Measurements from ENCODE around the gene PPP1R11.
"Not testable (repeated sequence)": the region's sequence is repeated elsewhere in the genome, so short reads cannot be mapped to it uniquely, and the experiment has no call there.

Gene PPP1R11, protein sequence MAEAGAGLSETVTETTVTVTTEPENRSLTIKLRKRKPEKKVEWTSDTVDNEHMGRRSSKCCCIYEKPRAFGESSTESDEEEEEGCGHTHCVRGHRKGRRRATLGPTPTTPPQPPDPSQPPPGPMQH

DNA sequence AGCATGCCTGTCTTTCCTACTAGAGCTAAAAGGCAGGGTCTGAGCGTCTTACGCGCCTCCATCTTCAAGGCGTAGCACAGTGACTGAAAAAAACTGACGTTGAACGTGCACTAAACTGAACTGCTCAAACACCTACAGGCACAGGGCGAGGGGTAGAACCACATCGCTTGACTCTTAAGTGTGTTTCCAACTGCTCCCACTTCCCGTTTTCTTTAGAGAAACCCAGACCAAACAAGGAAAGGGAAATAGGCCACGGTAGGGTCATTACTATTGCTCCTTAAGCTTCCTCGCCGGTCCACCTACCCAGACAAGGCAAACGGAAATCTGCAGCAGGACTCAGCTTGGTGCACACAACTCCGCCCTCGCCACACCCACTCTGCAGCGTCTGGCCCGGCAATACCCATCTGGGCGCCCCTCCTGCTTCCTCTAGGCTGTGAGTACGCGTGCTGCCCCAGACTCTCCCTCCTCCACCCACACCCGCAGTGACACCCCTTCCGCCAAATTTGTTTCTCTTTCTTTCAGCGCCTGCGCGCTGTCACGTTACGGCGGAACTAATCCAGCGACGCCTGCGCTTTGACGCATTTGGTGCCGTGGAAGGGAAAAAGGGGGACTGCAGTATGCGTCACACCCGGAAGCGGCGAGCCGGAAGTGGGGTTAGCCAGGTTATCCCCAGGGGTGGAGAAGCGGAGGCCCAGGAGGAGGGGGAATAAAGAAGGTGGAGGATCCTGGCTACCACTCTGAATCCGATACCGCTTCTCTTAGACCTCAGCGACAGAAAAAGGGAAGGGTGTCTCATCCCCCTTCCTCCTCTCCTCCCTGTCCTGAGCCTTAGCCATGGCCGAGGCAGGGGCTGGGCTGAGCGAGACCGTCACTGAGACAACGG, at the start of gene PPP1R11:
PPP1R11 (plus strand) TSS at position 622 of the 883 bp plus-strand sequence; CDS start at position 835, 213 bp downstream.
- peak; percentile 99 for DNase-seq (ENCODE audit: low read depth)
- peak within 1 kb of the TSS; percentile 75 for H3K4me3 ChIP-seq (ENCODE audit: low read depth, low read length)
- TF ChIP-seq, protein P1, sequence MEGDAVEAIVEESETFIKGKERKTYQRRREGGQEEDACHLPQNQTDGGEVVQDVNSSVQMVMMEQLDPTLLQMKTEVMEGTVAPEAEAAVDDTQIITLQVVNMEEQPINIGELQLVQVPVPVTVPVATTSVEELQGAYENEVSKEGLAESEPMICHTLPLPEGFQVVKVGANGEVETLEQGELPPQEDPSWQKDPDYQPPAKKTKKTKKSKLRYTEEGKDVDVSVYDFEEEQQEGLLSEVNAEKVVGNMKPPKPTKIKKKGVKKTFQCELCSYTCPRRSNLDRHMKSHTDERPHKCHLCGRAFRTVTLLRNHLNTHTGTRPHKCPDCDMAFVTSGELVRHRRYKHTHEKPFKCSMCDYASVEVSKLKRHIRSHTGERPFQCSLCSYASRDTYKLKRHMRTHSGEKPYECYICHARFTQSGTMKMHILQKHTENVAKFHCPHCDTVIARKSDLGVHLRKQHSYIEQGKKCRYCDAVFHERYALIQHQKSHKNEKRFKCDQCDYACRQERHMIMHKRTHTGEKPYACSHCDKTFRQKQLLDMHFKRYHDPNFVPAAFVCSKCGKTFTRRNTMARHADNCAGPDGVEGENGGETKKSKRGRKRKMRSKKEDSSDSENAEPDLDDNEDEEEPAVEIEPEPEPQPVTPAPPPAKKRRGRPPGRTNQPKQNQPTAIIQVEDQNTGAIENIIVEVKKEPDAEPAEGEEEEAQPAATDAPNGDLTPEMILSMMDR (IDR thresholded peaks at IDR 0.05; ENCODE audit: insufficient read depth, low read depth, low read length, missing control alignments): no peak

DNA sequence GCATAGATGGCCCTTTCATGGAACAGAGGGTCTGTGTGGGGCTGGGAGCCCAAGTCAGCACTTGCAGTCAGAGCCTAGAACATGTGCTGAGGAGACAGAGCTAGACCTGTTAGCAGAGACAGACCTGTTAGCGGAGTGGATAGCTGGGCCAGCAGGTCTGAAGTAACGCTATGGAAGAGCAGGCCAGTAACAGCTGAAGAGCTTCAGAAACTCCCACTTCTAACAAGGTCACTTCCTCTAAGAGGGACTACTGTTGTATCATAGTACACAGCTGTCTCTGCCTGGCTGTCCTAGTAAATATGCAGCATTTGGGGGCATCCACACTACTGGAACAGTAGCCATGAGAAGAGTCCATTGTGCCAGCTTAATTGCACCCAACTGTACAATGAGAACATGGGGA, 47.2 kb upstream of the PPP1R11 start:
- DNase-seq (ENCODE audit: low read depth): no peak
- TF ChIP-seq, protein P1 (IDR thresholded peaks at IDR 0.05; ENCODE audit: insufficient read depth, low read depth, low read length, missing control alignments): no peak
- H3K4me3 ChIP-seq (ENCODE audit: low read depth, low read length): no peak overlapping the region

DNA sequence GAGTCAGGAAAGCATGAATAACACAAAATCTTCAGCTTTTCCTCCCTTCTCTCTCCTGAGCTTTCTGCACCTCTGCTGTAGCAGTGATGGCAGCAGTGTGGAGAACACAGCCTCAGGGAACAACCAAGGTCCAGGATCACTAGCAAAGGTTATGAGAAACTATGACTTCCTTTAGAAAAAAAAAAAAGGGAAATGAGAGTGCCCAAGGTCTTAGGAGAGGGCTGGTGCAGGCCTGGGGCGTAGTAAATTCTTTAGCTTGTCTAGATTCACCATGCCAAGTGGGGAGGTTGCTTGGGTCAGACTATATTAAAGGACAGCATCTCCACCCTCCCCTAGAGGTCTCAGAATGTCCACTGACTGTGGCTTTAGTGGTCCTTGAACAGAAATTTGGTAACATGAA, 46.4 kb upstream of the PPP1R11 start:
- no peak for DNase-seq (ENCODE audit: low read depth)
- TF ChIP-seq, protein P1 (IDR thresholded peaks at IDR 0.05; ENCODE audit: insufficient read depth, low read depth, low read length, missing control alignments): no peak
- no peak overlapping the region for H3K4me3 ChIP-seq (ENCODE audit: low read depth, low read length)

DNA sequence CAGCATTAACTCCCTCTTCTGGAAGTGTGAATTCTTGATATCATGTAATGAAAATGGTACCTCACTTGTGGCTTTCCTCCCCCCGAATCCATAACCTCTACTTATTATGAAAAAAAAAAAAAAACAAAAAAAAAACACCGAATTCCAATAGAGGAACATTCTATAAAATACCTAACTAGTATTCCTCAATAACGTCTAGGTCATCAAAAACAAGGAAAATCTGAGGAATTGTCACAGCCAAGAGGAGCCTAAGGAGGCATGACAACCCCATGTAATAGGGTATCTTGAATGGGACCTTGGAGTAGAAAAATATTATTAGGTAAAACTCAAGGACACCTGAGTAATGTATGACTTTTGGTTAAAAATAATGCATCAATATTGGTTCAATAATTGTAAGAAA, 44.8 kb upstream of the PPP1R11 start:
- no peak for DNase-seq (ENCODE audit: low read depth)
- TF ChIP-seq, protein P1 (IDR thresholded peaks at IDR 0.05; ENCODE audit: insufficient read depth, low read depth, low read length, missing control alignments): no peak
- H3K4me3 ChIP-seq (ENCODE audit: low read depth, low read length): no peak overlapping the region

DNA sequence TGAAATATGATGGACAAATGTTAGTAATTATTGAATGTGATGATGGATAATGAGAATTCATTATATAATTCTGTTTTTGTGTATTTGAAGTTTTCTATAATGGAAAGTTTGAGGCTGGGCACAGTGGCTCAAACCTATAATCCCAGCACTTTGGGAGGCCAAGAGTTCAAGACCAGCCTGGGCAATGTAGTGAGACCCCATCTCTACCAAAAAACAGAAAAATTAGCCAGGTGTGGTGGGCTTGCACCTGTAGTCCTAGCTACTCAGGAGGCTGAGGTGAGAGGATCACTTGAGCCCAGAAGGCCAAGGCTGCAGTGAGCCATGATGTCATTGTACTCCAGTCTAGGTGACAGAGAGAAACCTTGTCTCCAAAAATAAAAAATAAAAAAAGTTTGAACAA, 44.3 kb upstream of the PPP1R11 start:
- not testable (repeated sequence) for DNase-seq (ENCODE audit: low read depth); H3K4me3 ChIP-seq (ENCODE audit: low read depth, low read length)

DNA sequence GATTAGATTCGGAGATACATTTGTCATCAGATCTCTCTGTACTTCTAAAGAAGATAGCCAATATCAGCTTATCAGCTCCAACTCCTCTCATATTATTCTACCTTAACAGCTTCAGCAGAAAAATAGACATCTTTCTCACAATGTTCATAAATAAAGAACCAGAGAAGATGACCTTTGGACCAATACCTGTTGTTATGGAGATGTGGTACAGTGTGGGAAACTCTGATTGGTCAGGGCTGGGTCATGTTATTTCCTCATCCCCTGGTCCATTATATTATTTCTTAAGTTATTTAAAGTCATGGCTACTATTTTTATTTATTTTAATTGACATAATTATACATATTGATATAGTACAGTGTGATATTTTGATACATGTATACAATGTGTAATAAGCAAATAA, 41.8 kb upstream of the PPP1R11 start:
- H3K4me3 ChIP-seq (ENCODE audit: low read depth, low read length): no peak overlapping the region
- TF ChIP-seq, protein P1 (IDR thresholded peaks at IDR 0.05; ENCODE audit: insufficient read depth, low read depth, low read length, missing control alignments): no peak

DNA sequence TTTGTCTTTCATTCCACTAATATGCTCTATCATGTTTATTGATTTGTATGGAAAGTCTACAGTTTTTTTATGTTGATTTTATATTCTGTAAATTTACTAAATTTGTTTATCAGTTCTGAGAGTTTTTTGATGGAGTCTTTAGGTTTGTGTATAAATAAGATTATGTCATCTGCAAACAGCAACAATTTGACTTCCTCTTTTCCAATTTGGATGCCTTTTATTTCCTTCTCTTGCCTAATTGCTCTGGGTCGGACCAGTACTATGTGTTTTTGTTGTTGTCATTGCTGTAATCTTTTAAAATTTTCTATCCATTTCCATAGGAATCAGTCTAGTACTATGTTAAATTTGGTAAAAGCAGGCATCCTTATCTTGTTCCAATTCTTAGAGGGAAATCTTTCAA, 37.4 kb upstream of the PPP1R11 start:
- H3K4me3 ChIP-seq (ENCODE audit: low read depth, low read length): no peak overlapping the region
- TF ChIP-seq, protein P1 (IDR thresholded peaks at IDR 0.05; ENCODE audit: insufficient read depth, low read depth, low read length, missing control alignments): no peak
- no peak for DNase-seq (ENCODE audit: low read depth)

More for the DNA sequence above, 41.8 kb upstream of the PPP1R11 start:
- DNase-seq (ENCODE audit: low read depth): no peak
